Endothelial cell of umbilical vein (primary cell): ENCODE data around the gene MAPK1IP1L.

Experiments
- EZH2 ChIP-seq: IDR thresholded peaks from 2 replicates; pipeline ENCODE4 v1.6.1; 2012; ENCODE audit warnings: borderline replicate concordance, low read depth, mild to moderate bottlenecking, moderate library complexity, low read length, inconsistent platforms; ENCODE audit not compliant: severe bottlenecking
- POLR2A ChIP-seq: IDR thresholded peaks from 2 replicates; pipeline ENCODE4 v1.6.1; 2012; ENCODE audit warnings: low read depth, mild to moderate bottlenecking, control low read depth, low read length
- POLR2AphosphoS5 ChIP-seq: IDR thresholded peaks from 2 replicates; pipeline ENCODE4 v1.6.1; 2012; ENCODE audit warnings: low read depth, mild to moderate bottlenecking, control low read depth, low read length, moderate library complexity; ENCODE audit not compliant: insufficient read depth

DNA sequence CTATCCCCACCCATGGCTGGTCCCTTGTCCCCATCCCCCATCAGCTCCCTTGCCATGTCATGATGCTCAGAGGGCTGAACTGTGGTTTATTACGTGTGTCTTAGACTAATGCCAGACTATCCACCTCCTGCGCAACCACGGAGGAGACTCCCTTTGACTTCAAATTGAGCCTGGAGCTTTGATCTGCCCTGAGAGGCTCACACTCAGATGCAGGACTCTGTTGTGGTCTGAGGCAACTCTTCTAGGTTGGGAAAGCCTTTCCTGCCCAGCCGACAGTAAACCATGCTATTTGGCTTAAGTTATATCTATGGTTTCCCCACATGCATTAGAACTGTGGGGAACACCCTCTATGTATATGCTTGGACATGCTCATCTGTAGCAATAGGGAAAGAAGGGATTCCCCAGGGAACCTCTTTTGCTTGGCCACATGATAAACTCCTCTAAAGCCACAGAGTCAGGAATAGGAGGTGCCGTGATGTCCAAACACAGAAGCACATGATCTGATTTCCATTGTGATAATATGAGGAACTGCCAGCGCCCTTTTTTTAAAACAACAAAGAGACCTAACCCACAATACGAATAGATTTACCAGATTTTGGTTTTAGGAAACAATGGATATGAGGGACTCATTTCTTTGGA lies 66.5 kb downstream of the MAPK1IP1L start:
- no peak for TF ChIP-seq EZH2
- no peak for TF ChIP-seq POLR2AphosphoS5
- TF ChIP-seq POLR2A, result no peak
